Mucosa of descending colon (tissue), 3 donors: Measurements from ENCODE around the gene VWA7. TPM values are rescaled to one million over a fixed set of nuclear protein-coding genes. Genes with fewer than 3 reads are reported as not detected.

Experiments used
- ATAC-seq: fragments of 200-7000 bp; cut with Tn5 transposase; one replicate; pipeline ENCODE4 v1.9.1; 2020; ENCODE audit warnings: mild to moderate bottlenecking, moderate library complexity
- DNase-seq, 3 donors: peaks; one replicate each; pipeline ENCODE4 v3.0.0-alpha.2; 2020
- H3K36me3 ChIP-seq: fragments of 200-600 bp; one replicate; pipeline ENCODE4 v1.8.0; 2021; ENCODE audit warnings: low read depth, mild to moderate bottlenecking
- H3K4me1 ChIP-seq: fragments of 200-600 bp; one replicate; pipeline ENCODE4 v1.8.0; 2021; ENCODE audit warnings: low read depth, mild to moderate bottlenecking
- H3K4me3 ChIP-seq: fragments of 200-600 bp; one replicate; pipeline ENCODE4 v1.8.0; 2021; ENCODE audit warnings: mild to moderate bottlenecking
- H3K9me3 ChIP-seq: fragments of 200-600 bp; one replicate; pipeline ENCODE4 v1.8.0; 2021; ENCODE audit warnings: mild to moderate bottlenecking
- intact Hi-C, 2 donors: fragments of 100-400 bp; cut with DNase I in 1 of 2; cut with micrococcal nuclease in 1 of 2; formaldehyde crosslinking; loops; one replicate each; pipeline versions ENCODE4 v1.11.0 to v1.11.1; 2022; cut with DNase I, micrococcal nuclease
- total RNA-seq, 3 donors: library from RNA; stranded (reverse); fragmentation: NEBNext Ultra II Directional in 2 of 3; extraction: Animal tissue kit (Norgen Biotek cat#: 25700) in 2 of 3; gene quantifications; one replicate each; pipeline versions ENCODE4 v1.2.1 to v1.2.4, GENCODE V29; 2021 to 2023
- TF ChIP-seq, protein P1 (sequence below): fragments of 200-600 bp; IDR thresholded peaks from one replicate; pipeline ENCODE4 v1.8.0; 2022; ENCODE audit warnings: antibody characterized with exemption, mild to moderate bottlenecking
- donor health status: DM: no; HTN: no; CAD: no; lungs with moderate emphysema.
- donor health status: DM: no; HTN: no; CAD: no.
- donor health status: DM: no; HTN: yes; CAD: no.

Gene VWA7
- total RNA-seq, 3 donors from 2014 or later, result 5.9 to 8.2 (median 6.9) TPM

DNA sequence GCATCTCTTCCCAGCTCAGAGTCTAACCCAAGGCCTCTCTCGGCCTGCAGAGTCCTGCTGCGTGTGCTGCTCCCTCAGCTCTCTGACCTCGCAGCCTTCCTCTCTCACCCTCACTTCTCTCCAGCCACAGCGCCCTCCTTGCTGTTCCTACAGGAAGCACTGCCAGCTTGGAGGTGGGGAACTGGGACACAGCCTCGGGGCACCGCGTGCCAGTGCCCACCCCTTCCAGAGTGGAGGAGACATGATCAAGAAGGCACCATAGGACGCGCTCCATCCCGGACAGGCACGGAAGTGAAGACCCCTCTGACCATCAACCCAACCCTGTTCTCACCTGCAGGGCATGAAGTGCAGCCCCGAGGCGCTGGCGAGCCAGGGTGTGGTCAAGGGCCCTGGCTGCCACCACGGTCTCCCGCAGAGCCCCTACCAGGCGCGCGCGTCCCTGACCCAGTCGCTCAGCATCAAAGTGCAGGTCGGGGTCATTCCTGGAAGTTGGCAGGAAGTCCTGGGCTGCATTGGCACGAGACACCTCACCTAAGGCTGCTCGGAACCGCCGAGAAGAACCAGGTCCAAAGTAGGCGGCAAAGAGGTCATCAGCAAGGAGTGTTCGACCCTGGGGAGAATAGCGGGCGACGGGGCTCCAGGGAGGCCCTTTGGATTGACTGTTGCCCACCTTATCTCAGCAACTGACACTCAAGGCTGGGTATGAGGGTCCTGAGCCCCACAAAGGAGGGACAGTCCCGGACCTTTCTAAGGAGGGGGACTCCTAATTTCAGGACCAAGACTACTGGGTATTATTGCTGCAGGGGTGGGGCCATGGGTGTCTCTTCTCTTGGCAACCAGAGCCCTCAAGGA is 1.3 kb downstream of the VWA7 start:
- no peaks in the 10 kb centered on the region for H3K36me3 ChIP-seq
- peak in 1 of 3 donors; percentile 50 for DNase-seq
- no peaks in the 10 kb centered on the region for H3K9me3 ChIP-seq
- TF ChIP-seq, protein P1, sequence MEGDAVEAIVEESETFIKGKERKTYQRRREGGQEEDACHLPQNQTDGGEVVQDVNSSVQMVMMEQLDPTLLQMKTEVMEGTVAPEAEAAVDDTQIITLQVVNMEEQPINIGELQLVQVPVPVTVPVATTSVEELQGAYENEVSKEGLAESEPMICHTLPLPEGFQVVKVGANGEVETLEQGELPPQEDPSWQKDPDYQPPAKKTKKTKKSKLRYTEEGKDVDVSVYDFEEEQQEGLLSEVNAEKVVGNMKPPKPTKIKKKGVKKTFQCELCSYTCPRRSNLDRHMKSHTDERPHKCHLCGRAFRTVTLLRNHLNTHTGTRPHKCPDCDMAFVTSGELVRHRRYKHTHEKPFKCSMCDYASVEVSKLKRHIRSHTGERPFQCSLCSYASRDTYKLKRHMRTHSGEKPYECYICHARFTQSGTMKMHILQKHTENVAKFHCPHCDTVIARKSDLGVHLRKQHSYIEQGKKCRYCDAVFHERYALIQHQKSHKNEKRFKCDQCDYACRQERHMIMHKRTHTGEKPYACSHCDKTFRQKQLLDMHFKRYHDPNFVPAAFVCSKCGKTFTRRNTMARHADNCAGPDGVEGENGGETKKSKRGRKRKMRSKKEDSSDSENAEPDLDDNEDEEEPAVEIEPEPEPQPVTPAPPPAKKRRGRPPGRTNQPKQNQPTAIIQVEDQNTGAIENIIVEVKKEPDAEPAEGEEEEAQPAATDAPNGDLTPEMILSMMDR, result no peak
- no peak overlapping the region for H3K4me3 ChIP-seq
- ATAC-seq, result peak; percentile 4
- peaks cover 34% of the 10 kb centered on the region for H3K4me1 ChIP-seq
- intact Hi-C loops, result no loop called here

DNA sequence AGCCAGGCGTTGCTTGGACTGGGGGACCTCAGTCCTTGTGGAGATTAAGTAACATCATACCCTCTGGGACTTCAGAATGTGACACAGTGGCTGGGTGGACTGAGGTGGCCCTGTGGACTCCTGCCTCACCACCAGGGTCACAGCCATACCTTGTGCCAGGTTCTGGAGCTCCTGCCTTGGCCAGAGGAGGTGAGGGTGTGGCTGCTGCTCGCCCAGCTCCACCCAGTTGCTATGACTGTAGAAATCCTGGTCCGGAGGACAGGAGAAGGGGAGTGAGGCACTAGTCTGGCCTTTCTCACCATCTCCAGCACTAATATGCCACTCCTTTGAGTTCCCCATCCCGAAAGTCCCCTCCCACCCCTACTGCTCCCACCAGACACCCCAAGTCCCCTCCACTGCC is 1.9 kb downstream of the VWA7 start:
- TF ChIP-seq, protein P1, result no peak
- no peaks in the 10 kb centered on the region for H3K9me3 ChIP-seq
- no peak overlapping the region for H3K4me3 ChIP-seq
- intact Hi-C loops, result no loop called here
- DNase-seq, result peak in 2 of 3 donors; percentile 74 to 77
- H3K36me3 ChIP-seq, result no peaks in the 10 kb centered on the region
- peaks cover 35% of the 10 kb centered on the region for H3K4me1 ChIP-seq
- peak; percentile 73 for ATAC-seq

DNA sequence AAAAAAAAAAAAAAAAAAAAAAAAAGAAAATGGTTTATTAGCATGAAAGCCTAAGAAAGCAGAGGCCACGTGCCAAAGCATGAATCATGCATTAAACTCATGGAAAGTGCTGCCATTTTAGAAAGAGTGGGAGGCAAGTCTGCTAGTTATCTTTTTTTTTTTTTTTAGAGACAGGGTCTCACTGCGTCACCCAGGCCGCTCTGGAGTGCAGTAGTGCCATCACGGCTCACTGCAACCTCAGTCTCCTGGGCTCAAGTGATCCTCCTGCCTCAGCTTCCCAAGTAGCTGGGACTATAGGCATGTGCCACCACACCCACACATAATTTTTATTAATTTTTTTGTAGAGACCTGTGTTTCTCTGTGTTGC is 5.2 kb downstream of the VWA7 start:
- intact Hi-C loops, result no loop called here
- Histone ChIP-seq H3K4me1 (peaks cover 35% of the 10 kb centered on the region), H3K36me3 (no peaks in the 10 kb centered on the region), H3K4me3 (no peak overlapping the region), H3K9me3 (no peaks in the 10 kb centered on the region)
- ATAC-seq (no peak), DNase-seq (no peak)
- TF ChIP-seq, protein P1, result no peak

DNA sequence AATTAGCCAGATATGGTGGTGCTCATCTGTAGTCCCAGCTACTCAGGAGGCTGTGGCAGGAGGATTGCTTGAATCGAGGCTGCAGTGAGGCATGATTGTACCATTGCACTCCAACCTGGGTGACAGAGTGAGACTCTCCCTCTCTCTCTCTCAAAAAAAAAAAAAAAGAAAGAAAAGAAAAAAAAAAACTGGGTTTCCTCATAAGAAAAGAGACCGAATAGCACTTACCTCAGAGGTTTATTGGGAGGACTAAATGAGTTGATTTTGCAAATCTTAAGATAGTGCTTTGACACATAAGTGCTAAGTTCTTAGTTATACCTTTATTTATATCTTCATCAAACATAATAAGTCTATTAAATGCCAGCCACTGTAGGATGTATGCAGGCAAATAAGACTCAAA is 6.3 kb downstream of the VWA7 start:
- intact Hi-C loops, result no loop called here
- no peak for ATAC-seq
- Histone ChIP-seq H3K36me3 (no peaks in the 10 kb centered on the region), H3K4me1 (peaks cover 24% of the 10 kb centered on the region), H3K9me3 (no peaks in the 10 kb centered on the region), H3K4me3 (no peak overlapping the region)
- TF ChIP-seq, protein P1, result no peak
- no peak for DNase-seq

- peak; percentile 89 to 95 (median 95) for DNase-seq
- intact Hi-C loops, result no loop called here
- Histone ChIP-seq H3K4me1 (peaks cover 14% of the 10 kb centered on the region), H3K36me3 (no peaks in the 10 kb centered on the region), H3K9me3 (no peaks in the 10 kb centered on the region), H3K4me3 (no peak overlapping the region)
- ATAC-seq, result peak; percentile 91
- TF ChIP-seq, protein P1, result peak; percentile 68
Measured at GRCh38 chr6:31769684-31770371, 7.3 kb downstream of the VWA7 start.
